HG02970 (cell line): ENCODE measurements around the gene FYTTD1.

ENCODE experiments used
- ATAC-seq: cut with Tn5 transposase; IDR thresholded peaks from one replicate; pipeline ENCODE4 v1.9.1; 2021; ENCODE audit warnings: mild to moderate bottlenecking, moderate library complexity, moderate number of reproducible peaks; ENCODE audit not compliant: unreplicated experiment, low FRiP score

The FYTTD1 gene

GRCh38 chr3:197790033-197790432 lies 40.4 kb downstream of the FYTTD1 start:
- ATAC-seq = no peak

- ATAC-seq = peak; percentile 89
Observed at GRCh38 chr3:197791113-197791891, 41.6 kb downstream of the FYTTD1 start, which contains the start of gene LRCH3. LRCH3 (plus strand) TSS chr3:197791254; CDS start chr3:197791279, 25 bp downstream.

GRCh38 chr3:197791892-197792647 lies 42.4 kb downstream of the FYTTD1 start:
- peak; percentile 13 for ATAC-seq

- ATAC-seq = no peak
Observed at GRCh38 chr3:197793247-197793646, 43.6 kb downstream of the FYTTD1 start.

- ATAC-seq = no peak
Observed at GRCh38 chr3:197794115-197794514, 44.4 kb downstream of the FYTTD1 start.

GRCh38 chr3:197795200-197795599 lies 45.5 kb downstream of the FYTTD1 start:
- ATAC-seq = no peak

GRCh38 chr3:197796087-197796486 lies 46.4 kb downstream of the FYTTD1 start:
- no peak for ATAC-seq

GRCh38 chr3:197798863-197799262 lies 49.2 kb downstream of the FYTTD1 start:
- ATAC-seq = no peak

GRCh38 chr3:197800379-197800778 lies 50.7 kb downstream of the FYTTD1 start:
- no peak for ATAC-seq

- no peak for ATAC-seq
Observed at GRCh38 chr3:197801891-197802778, 52.5 kb downstream of the FYTTD1 start.

GRCh38 chr3:197802779-197803459 lies 53.2 kb downstream of the FYTTD1 start:
- no peak for ATAC-seq

- ATAC-seq = no peak
Observed at GRCh38 chr3:197804511-197804910, 54.8 kb downstream of the FYTTD1 start.

GRCh38 chr3:197807969-197808587 lies 58.4 kb downstream of the FYTTD1 start:
- no peak for ATAC-seq

- ATAC-seq = no peak
Observed at GRCh38 chr3:197809356-197810020, 59.8 kb downstream of the FYTTD1 start.

- ATAC-seq = no peak
Observed at GRCh38 chr3:197810901-197811300, 61.2 kb downstream of the FYTTD1 start.

- no peak for ATAC-seq
Observed at GRCh38 chr3:197811343-197811742, 61.7 kb downstream of the FYTTD1 start.

GRCh38 chr3:197814372-197814771 lies 64.7 kb downstream of the FYTTD1 start:
- ATAC-seq = no peak

GRCh38 chr3:197820550-197821335 lies 71.1 kb downstream of the FYTTD1 start:
- no peak for ATAC-seq
